ENCODE measurements around the gene PIGC. TPM values are rescaled to one million over a fixed set of nuclear protein-coding genes. Genes with fewer than 3 reads are reported as not detected.

Gene PIGC
- total RNA-seq, 4 donors from 2014 or later, result 19.0 to 24.5 (median 20.4) TPM

- peaks cover 0 to 1% (median 0%) of the 10 kb centered on the region in 4 donors for H3K4me1 ChIP-seq
- no peak for DNase-seq
- TF ChIP-seq, protein P1, sequence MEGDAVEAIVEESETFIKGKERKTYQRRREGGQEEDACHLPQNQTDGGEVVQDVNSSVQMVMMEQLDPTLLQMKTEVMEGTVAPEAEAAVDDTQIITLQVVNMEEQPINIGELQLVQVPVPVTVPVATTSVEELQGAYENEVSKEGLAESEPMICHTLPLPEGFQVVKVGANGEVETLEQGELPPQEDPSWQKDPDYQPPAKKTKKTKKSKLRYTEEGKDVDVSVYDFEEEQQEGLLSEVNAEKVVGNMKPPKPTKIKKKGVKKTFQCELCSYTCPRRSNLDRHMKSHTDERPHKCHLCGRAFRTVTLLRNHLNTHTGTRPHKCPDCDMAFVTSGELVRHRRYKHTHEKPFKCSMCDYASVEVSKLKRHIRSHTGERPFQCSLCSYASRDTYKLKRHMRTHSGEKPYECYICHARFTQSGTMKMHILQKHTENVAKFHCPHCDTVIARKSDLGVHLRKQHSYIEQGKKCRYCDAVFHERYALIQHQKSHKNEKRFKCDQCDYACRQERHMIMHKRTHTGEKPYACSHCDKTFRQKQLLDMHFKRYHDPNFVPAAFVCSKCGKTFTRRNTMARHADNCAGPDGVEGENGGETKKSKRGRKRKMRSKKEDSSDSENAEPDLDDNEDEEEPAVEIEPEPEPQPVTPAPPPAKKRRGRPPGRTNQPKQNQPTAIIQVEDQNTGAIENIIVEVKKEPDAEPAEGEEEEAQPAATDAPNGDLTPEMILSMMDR (IDR thresholded peaks at IDR 0.05), result no peak
- H3K36me3 ChIP-seq, result no peaks in the 10 kb centered on the region
- H3K27ac ChIP-seq, result no peak overlapping the region
- no peak overlapping the region for H3K4me3 ChIP-seq
- no peaks in the 10 kb centered on the region for H3K27me3 ChIP-seq
- no peaks in the 10 kb centered on the region for H3K9me3 ChIP-seq
Observed at GRCh38 chr1:172456344-172456769, 12.5 kb upstream of the PIGC start.

DNA sequence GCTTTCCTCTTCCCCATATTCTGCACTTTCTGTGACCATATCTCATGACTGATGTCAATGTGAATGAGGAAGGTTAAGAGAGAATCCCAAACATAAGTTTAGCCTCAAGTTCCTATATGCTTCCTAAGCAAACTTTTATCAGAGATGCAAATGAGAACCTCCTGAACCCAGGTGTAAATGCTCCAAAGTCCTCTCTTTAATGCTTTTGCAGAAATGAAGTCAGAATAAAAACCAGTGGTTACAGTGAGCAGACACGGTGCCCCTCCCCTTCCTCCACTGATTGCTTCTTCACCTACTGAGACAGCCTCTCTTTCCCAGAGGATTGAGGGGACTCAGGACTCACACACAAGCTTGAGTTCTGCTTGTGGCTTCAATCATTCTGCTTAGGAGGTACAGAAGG, 11.6 kb upstream of the PIGC start:
- Histone ChIP-seq H3K27ac (no peak overlapping the region), H3K27me3 (no peaks in the 10 kb centered on the region), H3K4me3 (no peak overlapping the region), H3K9me3 (no peaks in the 10 kb centered on the region), H3K4me1 (peaks cover 0 to 10% (median 0%) of the 10 kb centered on the region in 4 donors), H3K36me3 (no peaks in the 10 kb centered on the region)
- TF ChIP-seq, protein P1 (IDR thresholded peaks at IDR 0.05), result no peak
- DNase-seq, result no peak

- Histone ChIP-seq H3K27me3 (no peaks in the 10 kb centered on the region), H3K36me3 (no peaks in the 10 kb centered on the region), H3K4me1 (peaks cover 0 to 24% (median 2%) of the 10 kb centered on the region in 4 donors), H3K27ac (no peak overlapping the region), H3K9me3 (no peaks in the 10 kb centered on the region), H3K4me3 (no peak overlapping the region)
- TF ChIP-seq POLR2A (IDR thresholded peaks at IDR 0.05), result no peak
- TF ChIP-seq, protein P1 (IDR thresholded peaks at IDR 0.05), result no peak
- DNase-seq, result no peak
Observed at GRCh38 chr1:172453607-172454006, 9.7 kb upstream of the PIGC start.

DNA sequence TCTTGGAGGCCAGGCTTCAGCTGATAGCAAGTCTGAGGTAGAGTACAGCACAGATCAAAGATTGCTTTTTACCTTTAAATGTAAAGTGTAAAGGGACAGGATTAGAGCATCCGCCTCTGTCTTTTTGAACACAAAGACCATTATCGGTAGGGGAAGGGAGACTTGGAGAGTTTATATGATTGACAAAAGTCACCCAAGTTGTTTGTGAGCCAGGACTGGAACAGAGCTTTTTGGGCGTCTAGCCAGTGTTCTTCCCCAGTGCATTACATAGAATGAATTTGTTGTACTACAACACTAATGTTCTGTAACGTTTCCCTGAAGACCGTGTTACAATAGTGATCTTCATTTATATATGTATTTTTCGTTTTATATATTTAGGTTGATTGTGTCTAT, 9.3 kb upstream of the PIGC start:
- Histone ChIP-seq H3K27ac (no peak overlapping the region), H3K9me3 (no peaks in the 10 kb centered on the region), H3K4me1 (peaks cover 0 to 26% (median 2%) of the 10 kb centered on the region in 4 donors), H3K36me3 (no peaks in the 10 kb centered on the region), H3K27me3 (no peaks in the 10 kb centered on the region), H3K4me3 (no peak overlapping the region)
- no peak for DNase-seq
- TF ChIP-seq, protein P1 (IDR thresholded peaks at IDR 0.05), result no peak

DNA sequence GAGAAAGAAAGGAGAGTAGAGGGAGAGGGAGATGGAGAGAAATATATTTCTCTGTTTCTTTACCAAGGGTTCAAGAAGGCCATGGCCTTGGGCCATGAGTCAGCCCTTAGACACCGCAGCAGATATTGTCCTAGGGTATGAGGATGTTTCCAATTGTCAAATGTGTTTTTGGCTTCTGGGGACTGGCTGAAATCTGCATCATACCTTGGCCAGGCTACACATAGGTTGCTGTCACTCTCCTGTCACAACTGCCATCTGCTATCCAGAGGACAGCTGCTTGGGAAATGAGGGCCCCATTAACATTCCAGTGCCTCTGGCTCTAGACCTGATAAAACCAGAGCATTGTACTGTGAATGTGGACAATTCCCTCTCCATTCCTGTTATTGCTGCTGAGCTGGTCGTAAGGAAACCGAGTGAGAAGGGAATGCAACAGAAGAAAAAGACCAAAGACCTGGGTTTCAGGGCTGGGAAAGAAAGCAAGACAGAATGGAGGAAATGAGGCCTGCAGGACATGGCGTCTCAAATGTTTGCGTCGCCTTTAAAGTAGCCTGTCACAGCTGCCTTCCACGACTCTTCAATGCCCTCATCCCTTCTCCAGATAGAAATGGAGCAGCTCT, 8.8 kb upstream of the PIGC start:
- no peak for DNase-seq
- no peak overlapping the region for H3K27ac ChIP-seq
- H3K4me3 ChIP-seq, result no peak overlapping the region
- no peaks in the 10 kb centered on the region for H3K36me3 ChIP-seq
- TF ChIP-seq, protein P1 (IDR thresholded peaks at IDR 0.05), result no peak
- TF ChIP-seq POLR2A (IDR thresholded peaks at IDR 0.05), result no peak
- H3K27me3 ChIP-seq, result no peaks in the 10 kb centered on the region
- H3K9me3 ChIP-seq, result no peaks in the 10 kb centered on the region
- peaks cover 0 to 26% (median 2%) of the 10 kb centered on the region in 4 donors for H3K4me1 ChIP-seq
